Fibroblast of skin of left biceps (primary cell): ENCODE results near the gene SYNC.

Source experiments
- DNase-seq, 2 experiments: peaks; one replicate each; pipeline ENCODE4 v3.0.0-alpha.2; 2013; ENCODE audit warnings: low read depth in 2 of 2

The SYNC gene

GRCh38 chr1:32702599-32703478, at the start of gene SYNC:
Gene SYNC, minus strand, starts transcription at chr1:32702770. Its CDS starts 110 bp downstream, at chr1:32702660.
- peak; percentile 79 to 83 for DNase-seq

DNA sequence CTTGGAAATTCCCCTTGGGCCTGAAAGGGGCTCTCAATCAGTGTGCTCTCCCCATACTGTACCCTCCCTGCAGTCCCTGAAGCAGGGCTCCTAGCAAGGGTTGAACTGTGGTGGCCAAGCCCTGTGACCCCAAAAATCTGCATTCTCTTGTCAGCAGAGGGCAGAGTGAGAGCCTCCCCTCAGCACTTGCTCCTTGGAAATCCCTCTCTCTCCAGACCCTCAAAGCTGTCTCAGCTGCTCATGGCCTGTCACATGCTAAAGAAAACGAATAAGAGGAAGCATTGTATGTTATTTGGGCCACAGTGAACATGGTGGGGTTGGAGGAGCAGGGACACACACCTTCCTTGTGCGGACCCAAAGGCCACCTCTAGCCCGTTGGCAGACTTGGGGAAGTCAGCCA, 47.2 kb upstream of the SYNC start:
- no peak for DNase-seq

- no peak for DNase-seq
Measured at GRCh38 chr1:32749332-32749731, 46.8 kb upstream of the SYNC start.

GRCh38 chr1:32748926-32749325, 46.4 kb upstream of the SYNC start:
- no peak for DNase-seq

DNA sequence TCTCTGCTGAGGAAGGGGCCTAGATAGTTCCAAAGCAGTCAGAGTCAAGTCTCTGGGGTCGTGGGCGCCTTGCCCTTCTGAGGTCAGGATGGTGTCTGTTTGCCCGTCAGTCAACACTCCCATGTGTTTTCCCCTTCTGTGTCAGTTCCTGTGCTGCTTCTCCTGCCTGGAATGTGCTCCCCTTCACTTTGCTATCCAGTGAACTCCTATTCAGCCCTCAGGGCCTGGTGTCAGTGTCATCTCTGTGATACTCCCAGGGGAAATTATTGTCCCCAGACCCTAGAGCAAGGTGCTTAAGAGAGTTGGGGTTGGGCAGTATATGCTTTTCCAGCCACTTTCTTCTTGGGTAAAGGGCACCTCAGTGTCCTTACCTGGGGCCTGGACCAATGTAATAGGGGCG, 45.8 kb upstream of the SYNC start:
- no peak for DNase-seq

DNA sequence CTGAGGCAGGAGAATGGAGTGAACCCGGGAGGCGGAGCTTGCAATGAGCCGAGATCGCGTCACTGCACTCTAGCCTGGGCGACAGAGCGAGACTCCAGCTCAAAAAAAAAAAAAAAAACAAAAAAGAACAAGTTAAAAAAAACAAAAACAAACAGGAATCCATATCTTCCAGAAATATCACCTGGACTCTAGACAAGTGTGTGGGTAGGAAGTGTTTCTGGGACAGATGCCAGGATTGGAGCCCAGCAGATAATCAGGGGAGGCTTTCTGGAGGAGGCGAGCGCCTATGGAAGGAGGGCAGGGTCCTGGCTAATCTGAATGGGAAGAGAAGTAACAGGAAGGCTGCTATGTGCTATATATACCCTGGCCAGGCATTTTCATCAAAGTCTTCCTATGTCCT, 43.6 kb upstream of the SYNC start:
- no peak for DNase-seq

GRCh38 chr1:32744071-32744425, 41.5 kb upstream of the SYNC start:
- no peak for DNase-seq

DNA sequence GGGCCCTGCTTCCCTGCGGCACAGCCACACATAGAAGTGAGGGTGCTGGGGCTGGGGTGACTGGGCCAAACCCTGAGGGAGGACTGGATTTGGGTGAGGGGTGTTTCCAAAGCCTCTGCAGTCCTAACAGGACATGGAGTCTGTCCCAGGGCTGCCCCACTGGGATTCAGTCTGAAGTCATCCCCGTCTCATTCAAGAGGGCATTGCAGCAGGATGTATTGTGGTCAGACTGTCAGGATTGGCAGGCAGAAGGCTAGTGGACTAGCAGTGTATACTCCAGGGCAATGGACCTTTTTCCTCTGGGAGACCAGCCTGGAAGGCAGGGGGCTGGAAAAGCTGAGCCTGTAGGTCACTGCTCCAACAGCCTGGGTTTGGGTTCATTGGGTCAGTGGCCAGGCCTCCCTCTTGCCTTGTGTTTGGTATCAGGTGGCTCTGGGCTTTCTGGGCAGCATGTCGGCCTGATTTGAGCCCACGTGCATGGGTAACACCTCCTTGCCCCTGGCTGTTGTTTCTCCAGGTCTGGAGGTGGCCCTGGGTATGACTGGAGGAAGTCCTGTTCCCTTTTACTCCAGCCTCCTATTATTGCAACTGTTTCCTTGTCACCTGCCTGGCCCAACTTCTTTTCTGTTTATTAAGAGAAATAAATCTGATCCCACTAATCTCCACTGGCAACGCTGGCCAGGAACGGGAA, 41.0 kb upstream of the SYNC start:
- no peak for DNase-seq

DNA sequence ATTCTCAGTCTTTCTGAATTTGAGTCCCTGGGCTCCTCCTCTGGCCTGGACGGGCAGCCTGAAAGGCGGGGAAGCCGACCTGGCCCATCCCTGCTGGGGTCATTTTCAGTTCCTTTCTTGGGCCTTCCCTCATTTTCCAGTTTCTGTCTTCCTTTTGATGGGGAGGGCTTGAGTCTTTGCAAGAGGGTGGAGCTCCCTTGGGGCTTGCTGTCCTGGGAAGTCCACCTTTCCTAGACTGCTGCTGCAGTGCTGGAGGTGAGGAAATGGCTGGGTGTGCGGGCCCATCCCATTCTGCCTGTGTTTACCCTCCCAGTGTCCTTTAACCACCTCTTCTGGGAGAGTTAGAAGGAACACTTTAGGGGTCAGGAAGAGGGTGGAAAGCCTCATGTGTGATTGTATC, 40.4 kb upstream of the SYNC start:
- DNase-seq = no peak

- no peak for DNase-seq
Measured at GRCh38 chr1:32742199-32742947, 39.8 kb upstream of the SYNC start.

GRCh38 chr1:32741413-32742198, 39.0 kb upstream of the SYNC start:
- no peak for DNase-seq

DNA sequence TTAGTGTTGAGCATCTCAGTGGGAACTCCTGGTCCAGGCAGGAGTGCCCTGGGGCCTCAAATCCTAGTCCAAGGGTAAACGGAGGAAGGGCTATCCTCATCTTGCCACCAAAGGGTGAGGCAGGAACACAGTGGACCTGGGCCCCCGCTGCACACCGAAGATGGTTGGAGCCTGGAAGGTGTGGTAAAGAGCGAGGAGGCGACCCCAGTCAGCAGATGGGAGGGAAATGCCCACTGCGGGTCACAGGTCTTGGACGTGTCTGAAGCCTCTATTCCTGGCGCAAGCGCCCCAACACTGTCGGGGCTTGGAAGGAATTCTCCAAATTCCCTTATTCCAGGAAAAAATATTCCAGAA, 38.5 kb upstream of the SYNC start:
- no peak for DNase-seq

DNA sequence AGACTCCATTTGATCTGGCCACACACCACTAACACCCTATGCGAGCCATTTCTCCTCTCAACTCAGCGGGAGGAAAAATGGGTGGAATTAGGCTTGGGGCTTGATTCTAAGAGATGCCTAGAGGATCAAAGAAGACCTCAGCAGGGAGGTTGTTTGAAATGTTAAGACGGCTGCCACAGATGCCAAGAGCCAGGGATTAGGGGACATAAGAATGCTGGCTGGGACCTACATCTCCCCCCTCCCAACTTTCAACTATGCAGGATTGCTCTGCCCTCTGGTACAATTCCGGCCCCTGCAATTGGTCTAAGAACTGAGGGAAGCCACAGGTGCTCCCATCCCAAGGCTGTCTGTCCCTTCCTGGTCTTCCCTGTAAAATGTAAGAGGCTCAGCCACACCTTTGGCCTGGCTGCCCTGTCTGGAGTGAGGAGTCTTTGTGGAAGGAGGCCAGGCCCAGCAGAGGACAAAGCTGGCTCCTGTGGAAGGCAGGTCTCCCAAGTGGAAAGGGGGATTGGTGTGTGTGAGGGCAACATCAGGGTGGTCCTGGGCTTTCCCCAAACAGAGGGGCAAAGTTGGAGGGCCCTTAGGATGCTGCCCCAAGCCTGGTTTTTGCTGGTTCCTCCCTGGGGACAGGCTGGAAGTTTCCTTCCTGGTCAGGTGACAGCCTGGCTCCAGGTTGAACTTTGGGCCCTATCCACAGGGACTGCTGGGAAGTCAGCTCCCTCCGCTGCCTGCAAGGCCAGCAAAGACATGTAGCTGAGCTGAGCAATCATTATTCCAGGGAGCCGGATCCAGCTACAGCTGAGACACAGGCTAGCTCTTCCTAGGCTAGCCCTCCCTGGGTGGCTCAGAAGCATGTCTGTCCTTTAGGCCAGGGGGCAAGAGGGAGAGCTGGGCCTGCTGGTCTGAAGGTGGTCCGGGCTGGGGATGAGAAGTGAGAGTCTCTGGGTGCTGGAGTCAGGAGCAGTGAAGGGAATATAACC, 34.5 kb upstream of the SYNC start:
- no peak for DNase-seq

DNA sequence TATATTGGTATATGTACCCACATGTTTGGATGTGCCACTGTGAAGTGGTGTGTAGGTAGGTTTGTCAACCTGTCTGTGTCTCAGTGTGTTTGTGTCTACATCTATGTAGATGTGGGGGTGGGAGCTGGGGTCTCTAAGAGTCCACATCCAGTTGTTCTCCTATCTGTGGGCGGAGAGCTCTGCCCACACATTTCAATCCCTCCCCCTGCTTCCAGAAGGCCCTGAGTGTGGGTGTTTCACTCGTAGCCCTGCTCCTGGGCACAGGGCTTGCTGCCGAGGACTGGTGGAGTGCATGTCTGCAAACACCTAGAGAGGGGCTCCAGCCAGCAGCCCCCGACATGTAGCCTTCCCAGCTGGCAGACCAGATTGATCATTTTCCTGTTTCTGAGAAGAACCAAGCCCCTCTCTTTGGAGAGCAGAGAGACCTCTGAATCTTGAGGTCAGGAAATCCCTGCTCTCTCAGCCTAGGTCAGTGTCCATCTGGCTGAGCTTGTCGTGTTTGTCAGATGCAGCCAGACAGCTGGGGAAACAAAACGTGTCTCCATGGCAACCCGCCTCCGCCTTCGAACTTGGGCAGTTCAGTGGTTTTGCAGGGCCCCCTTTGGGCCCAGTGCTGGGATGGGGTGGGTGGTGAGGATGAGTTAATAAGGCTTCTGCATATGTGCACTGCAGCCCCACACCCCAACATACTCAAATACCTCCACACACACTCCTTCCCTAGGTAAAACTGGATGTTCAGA, 31.2 kb upstream of the SYNC start:
- DNase-seq = no peak

GRCh38 chr1:32729254-32730046, 26.9 kb upstream of the SYNC start:
- no peak for DNase-seq

GRCh38 chr1:32728413-32729077, 26.0 kb upstream of the SYNC start:
- DNase-seq = no peak

DNA sequence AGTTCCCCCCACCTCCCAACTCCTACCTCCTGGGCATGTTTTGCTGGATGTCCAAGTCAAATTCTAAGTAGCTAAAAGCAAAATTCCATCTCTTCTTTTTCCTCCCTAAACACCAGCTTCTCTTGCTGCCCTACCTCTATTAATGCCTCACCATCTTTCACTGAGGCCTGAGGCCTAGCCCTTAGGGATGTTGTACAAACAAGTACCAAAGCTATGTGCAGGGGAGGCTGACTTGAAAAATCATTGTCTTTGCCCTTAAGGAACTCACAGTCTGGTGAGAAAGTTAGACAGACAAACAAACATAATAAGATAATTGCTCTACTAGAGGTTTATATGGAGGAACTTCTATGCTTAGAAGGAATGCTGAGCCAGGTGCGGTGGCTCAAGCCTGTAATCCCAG, 25.3 kb upstream of the SYNC start:
- no peak for DNase-seq

- no peak for DNase-seq
Measured at GRCh38 chr1:32725615-32725982, 23.0 kb upstream of the SYNC start.
